Daoy (cell line): Measurements from ENCODE around the gene SOWAHD. TPM values are rescaled to one million over a fixed set of nuclear protein-coding genes. Genes with fewer than 3 reads are reported as not detected.
A peak's percentile ranks its signal among the peaks of the same experiment; 100 is the strongest.
"Not testable (repeated sequence)": the region's sequence is repeated elsewhere in the genome, so short reads cannot be mapped to it uniquely, and the experiment has no call there.

Experiments
- DNase-seq: peaks from one replicate; pipeline ENCODE4 v3.0.0-alpha.2; 2015; ENCODE audit warnings: low read depth
- total RNA-seq: library from RNA; depleted of rRNA; stranded (reverse); fragments of >200 nt; shearing (Covaris generic); gene quantifications from 2 replicates; pipeline ENCODE4 v1.2.3, GENCODE V29; 2014

SOWAHD gene
- total RNA-seq, 1 experiment from 2014 or later, result 0.17 TPM

GRCh38 chrX:119758731-119759247 is 401 bp downstream of the SOWAHD start:
- DNase-seq, result peak; percentile 19

GRCh38 chrX:119759248-119759766 is 919 bp downstream of the SOWAHD start:
- DNase-seq, result no peak

- DNase-seq, result no peak
Measured at GRCh38 chrX:119760026-119760877, 1.9 kb downstream of the SOWAHD start.

GRCh38 chrX:119762718-119763117 is 4.3 kb downstream of the SOWAHD start:
- DNase-seq, result peak; percentile 63

GRCh38 chrX:119763181-119763580 is 4.8 kb downstream of the SOWAHD start:
- peak; percentile 73 for DNase-seq

- DNase-seq, result no peak
Measured at GRCh38 chrX:119763836-119764387, 5.5 kb downstream of the SOWAHD start.

- DNase-seq, result peak; percentile 72
Measured at GRCh38 chrX:119768436-119768835, 10.0 kb downstream of the SOWAHD start.

GRCh38 chrX:119769388-119769787 is 11.0 kb downstream of the SOWAHD start:
- DNase-seq, result not testable (repeated sequence)

GRCh38 chrX:119775517-119776238 is 17.3 kb downstream of the SOWAHD start:
- DNase-seq, result no peak

- no peak for DNase-seq
Measured at GRCh38 chrX:119778829-119779228, 20.4 kb downstream of the SOWAHD start.

GRCh38 chrX:119783026-119783425 is 24.6 kb downstream of the SOWAHD start:
- no peak for DNase-seq

GRCh38 chrX:119784747-119785446 is 26.5 kb downstream of the SOWAHD start:
- peak; percentile 19 for DNase-seq

GRCh38 chrX:119790977-119791436 is 32.6 kb downstream of the SOWAHD start:
- DNase-seq, result no peak

GRCh38 chrX:119791437-119792231 is 33.2 kb downstream of the SOWAHD start, which contains the start of gene RPL39:
Gene RPL39 (minus strand): TSS chrX:119791630. CDS start chrX:119791576, 54 bp downstream.
- DNase-seq, result peak; percentile 91

- DNase-seq, result no peak
Measured at GRCh38 chrX:119801253-119802221, 43.1 kb downstream of the SOWAHD start.

GRCh38 chrX:119802546-119802945 is 44.2 kb downstream of the SOWAHD start:
- DNase-seq, result no peak

GRCh38 chrX:119808461-119808860 is 50.1 kb downstream of the SOWAHD start:
- not testable (repeated sequence) for DNase-seq

- peak; percentile 4 for DNase-seq
Measured at GRCh38 chrX:119809185-119809666, 50.8 kb downstream of the SOWAHD start.
